Measurements from ENCODE around the gene GPR132. TPM values are rescaled to one million over a fixed set of nuclear protein-coding genes. Genes with fewer than 3 reads are reported as not detected.

Gene GPR132
- polyA plus RNA-seq, 3 donors, result 0.28 to 0.40 (median 0.32) TPM

DNA sequence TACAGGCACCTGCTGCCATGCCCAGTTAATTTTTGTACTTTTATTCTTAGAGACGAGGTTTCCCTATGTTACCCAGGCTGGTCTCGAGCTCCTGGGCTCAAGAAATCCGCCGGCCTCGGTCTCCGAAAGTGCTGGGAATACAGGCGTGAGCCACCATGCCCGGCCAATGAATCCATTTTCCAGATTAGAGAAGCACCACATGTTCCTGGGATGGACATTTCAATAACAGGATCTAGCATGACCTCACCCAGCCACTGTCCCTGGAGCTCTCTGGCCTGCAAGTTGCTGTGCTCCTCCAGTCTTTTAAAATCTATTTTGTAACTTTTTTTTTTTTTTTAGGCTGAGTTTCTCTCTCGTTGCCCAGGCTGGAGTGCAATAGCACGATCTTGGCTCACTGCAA, 2.2 kb downstream of the GPR132 start:
- DNase-seq (ENCODE audit: low read depth in 3 of 3, low spot score in 2 of 3), result no peak

DNA sequence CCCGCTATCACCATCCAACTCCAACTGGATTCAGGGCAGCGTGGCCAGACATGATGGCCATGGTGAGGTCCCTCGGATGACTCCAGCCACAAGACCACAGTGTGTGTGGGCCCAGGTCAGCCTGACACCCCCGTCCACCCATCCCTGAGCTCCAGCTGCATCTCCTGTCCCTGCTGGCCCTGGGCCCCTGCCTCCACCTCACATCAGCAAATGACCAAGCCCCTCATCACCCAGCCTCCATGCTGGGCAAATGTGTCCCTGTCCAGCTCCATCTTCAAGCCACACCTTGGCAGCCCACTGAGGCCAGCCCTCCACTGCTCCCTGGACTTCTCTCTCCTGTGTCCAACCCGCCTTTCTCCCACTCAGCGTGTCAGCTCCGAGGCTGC, 3.2 kb downstream of the GPR132 start:
- DNase-seq (ENCODE audit: low read depth in 3 of 3, low spot score in 2 of 3), result no peak

DNA sequence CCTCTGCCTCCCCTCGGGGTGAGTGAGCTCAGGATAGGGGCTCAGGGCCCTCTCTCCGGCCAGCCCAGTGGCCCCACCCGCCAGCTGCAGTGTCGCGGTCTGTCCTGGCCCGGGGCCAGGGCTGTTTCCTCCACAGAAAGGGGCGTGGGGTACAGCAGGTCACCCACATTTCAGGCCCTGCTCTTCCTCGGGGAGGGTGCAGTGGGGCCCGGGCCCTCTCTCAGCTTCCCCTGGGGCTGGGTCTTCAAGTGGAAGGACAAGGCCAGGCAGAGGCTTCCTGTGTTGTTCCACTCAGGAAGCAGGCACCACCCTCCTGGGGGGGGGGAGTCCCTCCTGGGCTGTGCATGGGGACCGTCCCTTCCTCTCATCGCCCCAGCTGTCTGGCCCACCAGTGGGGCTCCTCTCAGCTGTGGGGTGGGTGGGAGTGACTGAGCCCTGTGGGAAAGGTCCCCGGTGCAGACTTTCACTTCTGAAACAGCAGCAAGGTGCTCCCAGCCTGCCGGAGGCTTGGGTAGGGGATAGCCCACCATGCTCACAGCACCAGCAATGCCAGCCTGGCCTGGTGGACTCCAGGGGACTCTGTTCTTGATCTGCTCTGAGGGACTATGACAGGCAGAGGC, 3.7 kb downstream of the GPR132 start:
- DNase-seq (ENCODE audit: low read depth in 3 of 3, low spot score in 2 of 3), result no peak

DNA sequence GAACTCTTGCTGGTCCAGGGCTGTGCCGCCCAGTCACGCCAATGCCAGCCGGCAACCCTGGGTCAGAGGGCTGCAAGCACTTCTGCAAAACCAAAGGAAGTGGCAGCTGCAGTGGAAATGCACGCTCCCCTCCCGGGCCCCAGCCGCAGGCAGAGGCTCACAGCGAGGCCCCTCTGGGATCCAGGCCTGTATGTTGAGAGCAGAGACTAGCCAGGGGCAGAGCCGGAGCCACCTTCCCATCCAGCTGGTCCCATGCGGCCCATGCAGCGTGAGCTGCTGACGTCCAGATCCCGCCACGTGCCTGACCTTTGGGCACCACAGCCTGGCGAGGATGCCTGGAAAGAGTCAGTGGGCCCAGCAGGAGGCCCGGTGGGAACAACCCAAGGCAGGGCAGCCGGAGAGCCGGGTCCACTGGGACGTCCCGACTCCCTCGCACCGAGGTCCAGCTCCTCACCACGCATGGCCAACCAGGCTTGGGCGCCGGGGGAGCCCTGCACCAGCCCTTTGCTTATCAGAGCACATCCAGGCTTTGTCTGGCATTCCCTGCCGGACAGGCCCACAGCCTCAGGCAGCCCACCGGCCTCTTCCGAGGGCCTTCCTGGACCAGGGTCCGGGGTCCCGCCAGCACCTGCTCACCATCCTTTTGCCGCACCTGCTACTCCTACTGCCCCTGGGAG, 4.3 kb downstream of the GPR132 start:
- no peak for DNase-seq (ENCODE audit: low read depth in 3 of 3, low spot score in 2 of 3)

- no peak for DNase-seq (ENCODE audit: low read depth in 3 of 3, low spot score in 2 of 3)
Observed at GRCh38 chr14:105059925-105060565, 5.2 kb downstream of the GPR132 start.

- no peak for DNase-seq (ENCODE audit: low read depth in 3 of 3, low spot score in 2 of 3)
Observed at GRCh38 chr14:105059035-105059924, 6.0 kb downstream of the GPR132 start.

DNA sequence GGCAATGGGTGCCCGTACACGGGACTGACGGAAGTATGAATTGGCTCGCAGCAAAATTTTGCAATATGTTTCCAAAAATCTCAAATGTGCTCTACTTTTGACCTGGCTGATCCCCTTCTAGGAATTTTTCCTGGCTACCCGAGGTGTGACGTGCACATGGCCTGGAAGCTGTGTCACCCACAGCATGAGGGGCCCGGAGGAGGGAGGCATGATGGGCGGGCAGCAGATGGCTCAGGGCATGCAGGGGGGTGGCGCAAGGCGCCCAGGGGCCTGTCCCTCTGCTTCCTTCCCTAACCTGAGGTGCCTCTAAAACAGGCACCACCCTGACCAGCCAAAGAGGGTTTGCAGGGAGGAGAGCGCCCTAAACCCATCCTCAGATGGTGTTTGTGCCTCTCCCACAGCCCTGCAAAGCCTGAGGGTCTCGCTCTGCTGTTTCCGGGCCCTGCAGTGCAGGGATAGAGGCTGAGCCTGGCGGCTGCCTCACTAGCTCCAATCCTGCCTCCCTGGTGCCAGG, 6.7 kb downstream of the GPR132 start:
- DNase-seq (ENCODE audit: low read depth in 3 of 3, low spot score in 2 of 3), result no peak

- no peak for DNase-seq (ENCODE audit: low read depth in 3 of 3, low spot score in 2 of 3)
Observed at GRCh38 chr14:105056303-105056831, 8.9 kb downstream of the GPR132 start.

- no peak for DNase-seq (ENCODE audit: low read depth in 3 of 3, low spot score in 2 of 3)
Observed at GRCh38 chr14:105055736-105056302, 9.4 kb downstream of the GPR132 start.

DNA sequence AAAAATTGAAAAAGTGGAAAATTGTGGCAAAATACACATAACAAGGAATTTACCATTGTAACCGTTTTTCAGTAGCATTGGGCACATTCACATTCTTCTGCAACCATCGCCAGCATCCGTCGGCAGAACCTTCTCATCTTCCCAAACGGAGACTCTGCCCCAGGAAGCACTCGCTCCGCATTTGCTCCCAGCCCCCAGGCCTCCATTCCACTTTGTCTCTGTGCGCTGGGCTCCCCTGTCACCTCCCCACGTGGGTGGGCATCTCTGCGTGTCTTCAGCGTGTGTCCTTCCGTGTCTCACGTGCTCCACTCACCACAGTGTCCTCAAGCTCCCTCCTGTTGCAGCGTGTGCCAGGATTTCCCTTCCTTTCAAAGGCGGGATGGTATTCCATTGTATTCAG, 9.9 kb downstream of the GPR132 start:
- no peak for DNase-seq (ENCODE audit: low read depth in 3 of 3, low spot score in 2 of 3)

DNA sequence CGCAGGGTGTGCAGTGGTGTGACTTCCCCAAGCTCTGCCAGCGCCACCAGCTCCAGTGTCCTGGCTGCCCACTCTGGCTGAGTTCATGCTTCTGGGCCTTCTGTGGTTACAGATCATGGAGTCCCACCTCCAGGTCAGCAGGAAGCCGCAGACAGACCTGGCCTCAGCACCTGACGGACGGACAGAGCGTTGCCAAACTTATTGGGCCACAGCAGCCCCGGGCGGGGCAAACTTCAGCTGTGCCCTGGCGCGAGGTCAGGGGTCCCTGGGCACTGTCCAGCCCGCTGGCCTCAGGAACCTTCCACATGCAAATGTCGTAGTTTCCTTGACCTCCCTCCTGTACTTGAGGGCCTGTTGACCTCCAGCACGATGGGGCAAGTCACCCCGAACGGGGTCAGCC, 11.2 kb downstream of the GPR132 start:
- no peak for DNase-seq (ENCODE audit: low read depth in 3 of 3, low spot score in 2 of 3)

- no peak for DNase-seq (ENCODE audit: low read depth in 3 of 3, low spot score in 2 of 3)
Observed at GRCh38 chr14:105053421-105053820, 11.8 kb downstream of the GPR132 start.

DNA sequence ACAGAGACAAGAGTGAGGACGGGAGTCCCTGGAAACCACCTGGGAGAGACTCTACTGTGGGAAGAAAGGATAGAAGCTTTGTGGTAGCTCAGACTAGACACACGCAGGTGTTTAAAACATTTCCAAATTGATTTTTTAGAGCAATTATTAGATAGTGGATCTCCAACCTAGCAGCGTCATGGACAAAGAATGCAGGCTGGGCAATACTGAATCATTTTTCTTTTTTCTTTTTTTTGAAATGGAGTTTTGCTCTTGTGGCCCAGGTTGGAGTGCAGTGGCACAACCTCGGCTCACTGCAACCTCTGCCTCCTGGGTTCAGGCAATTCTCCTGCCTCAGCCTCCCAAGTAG, 13.1 kb downstream of the GPR132 start:
- DNase-seq (ENCODE audit: low read depth in 3 of 3, low spot score in 2 of 3), result no peak

GRCh38 chr14:105051182-105052109, 13.8 kb downstream of the GPR132 start:
- no peak for DNase-seq (ENCODE audit: low read depth in 3 of 3, low spot score in 2 of 3)

DNA sequence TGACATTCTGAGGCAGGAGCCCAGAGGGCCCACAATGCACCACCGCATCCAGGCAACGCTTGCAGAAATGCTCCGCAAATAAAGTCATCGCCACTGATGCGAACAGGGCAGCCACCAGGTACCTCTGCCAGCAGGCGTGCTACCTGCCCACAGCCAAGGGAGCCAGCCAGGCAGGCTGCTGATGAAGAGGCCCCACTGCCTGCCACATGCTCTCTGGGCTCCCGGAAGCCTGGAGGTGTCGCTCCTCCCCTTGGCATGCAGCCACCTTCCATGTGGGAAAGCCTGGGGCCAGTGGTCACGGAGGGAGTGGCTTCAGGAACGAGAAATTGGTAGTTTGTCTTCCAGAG, 14.7 kb downstream of the GPR132 start:
- no peak for DNase-seq (ENCODE audit: low read depth in 3 of 3, low spot score in 2 of 3)

DNA sequence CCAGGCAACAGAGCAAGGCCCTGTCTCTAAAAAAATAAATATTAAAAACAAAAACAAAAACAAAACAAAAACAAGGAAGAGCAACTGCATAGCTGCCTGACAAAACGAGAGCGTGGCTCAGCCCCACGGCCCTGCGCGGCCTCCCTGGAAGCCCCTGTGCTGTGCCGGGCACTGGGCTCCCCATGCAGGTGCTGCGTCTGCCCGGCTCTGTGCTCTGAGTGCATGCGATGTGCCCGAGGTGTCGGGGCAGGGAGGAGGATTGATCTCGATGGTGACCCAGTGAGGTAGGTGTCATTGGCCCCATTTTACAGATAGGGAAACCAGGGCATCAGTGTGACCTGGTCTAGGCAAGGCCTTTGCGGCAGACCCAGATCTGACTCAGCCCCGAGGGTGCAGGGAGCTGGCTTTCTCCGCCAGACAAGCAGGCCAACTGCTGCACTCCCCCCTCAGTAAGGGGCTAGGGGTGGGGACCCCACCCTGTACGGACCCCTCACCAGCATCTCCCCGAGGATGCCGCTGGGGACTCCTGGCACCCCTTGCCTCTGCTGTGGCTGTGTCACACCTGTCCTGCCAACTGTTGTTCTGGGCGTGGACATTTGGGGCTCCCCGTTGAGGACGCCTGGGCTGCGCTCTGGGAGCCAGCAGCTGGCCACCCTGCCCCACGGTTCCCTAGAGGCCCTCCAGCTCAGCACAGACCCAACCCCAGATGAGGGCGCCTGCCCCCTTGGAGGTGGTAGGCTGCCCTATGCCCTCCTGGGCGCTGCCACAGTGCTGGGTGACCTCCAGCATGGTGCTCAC, 15.3 kb downstream of the GPR132 start:
- no peak for DNase-seq (ENCODE audit: low read depth in 3 of 3, low spot score in 2 of 3)

DNA sequence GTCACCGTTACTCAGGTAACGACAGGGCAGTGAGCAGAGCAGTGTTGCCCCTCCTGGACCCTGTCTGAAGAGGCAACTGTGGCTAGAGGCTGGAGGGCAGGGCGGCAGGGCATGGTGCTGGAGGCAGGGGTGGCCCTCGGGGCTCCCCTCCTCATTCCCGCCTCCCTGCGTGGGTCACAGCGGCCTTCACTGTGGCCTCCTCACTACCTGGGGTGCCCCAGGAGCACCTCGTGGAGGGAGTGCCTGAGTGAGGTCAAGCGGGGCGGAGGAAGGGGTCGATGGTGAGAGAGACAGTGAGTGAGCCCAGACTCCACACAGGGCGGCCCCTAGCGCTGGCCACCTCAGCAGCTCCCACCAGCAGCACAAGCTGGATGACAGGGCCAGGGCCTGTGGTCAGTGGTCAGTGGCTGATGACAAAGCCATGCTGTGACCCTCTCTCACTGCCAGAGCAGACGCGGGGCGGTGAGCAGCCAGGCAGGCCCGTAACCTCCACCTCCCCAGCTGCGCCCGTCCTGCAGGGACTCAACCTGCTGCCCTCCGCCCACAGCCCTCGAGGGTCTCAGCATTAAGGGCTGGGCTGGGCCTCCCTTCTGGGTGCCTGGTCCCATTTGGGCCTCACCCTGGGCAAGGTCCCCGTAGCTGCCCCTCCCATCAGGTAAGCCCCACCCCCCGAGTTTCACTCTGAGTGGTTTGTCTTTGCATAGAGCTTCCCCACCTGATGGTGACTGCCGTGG, 17.8 kb downstream of the GPR132 start:
- no peak for DNase-seq (ENCODE audit: low read depth in 3 of 3, low spot score in 2 of 3)

GRCh38 chr14:105046891-105047282, 18.3 kb downstream of the GPR132 start:
- DNase-seq (ENCODE audit: low read depth in 3 of 3, low spot score in 2 of 3), result no peak
